CD4-positive, alpha-beta T cell treated with Interleukin-12 subunit alpha and Interleukin-12 subunit beta, for 1 hour (primary cell): ENCODE data around the gene SLC29A1.

Source experiments
- DNase-seq: peaks from one replicate; pipeline ENCODE4 v3.0.0-alpha.2; 2020

Gene SLC29A1

GRCh38 chr6:44256775-44257024, 33.3 kb downstream of the SLC29A1 start:
- peak; percentile 52 for DNase-seq

GRCh38 chr6:44257025-44257752, 33.8 kb downstream of the SLC29A1 start, which contains the start of gene SLC35B2:
Gene SLC35B2, minus strand, starts transcription at chr6:44257528. Its CDS starts 118 bp downstream, at chr6:44257410.
- peak; percentile 81 for DNase-seq

DNA sequence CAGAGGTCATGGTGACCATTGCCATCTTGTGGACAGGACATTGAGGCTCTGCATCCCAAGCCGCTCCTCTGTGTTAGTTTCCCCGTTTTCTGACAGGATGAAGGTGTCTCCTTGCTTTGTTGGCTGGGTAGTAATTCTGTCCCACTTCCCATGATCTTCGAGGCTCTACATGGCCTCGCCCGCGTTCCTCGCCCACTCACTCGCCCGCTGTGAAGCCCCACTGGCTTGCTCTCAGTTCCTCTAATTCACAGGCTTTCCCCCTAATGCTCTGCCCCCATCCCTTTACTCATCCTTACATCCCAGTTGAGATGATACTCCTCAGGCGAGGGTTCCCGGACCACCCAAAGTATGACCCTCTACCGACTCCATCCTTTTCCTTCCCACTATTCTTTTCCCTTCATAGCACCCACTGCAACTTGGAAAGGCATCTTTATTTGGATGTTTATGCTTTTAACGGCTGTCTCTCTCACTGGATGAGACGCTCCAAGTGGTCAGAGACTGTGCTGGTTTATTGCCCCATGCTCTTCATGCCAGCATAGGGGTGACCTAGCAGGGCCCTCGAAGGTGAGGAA, 34.4 kb downstream of the SLC29A1 start:
- DNase-seq = no peak

GRCh38 chr6:44258325-44258863, 35.0 kb downstream of the SLC29A1 start:
- no peak for DNase-seq

DNA sequence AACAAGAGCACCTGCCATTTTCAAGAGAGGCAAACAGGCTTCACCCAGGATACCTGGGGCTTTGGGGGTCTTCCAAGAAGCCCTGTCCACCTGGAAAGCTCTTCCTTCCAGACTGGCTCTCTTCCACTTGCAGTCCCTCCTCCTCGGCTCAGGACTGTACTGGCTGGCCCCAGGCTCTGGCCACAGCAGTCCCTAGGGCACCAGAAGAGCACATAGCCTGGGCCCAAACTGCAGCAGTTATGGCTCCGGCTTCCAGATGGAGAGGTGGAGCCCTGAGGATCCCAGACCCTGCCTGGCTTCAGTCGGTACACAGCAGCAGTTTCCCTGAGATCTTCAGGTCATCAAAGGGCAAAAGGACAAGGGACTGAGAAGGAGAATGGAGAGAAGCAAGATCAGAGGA, 35.5 kb downstream of the SLC29A1 start:
- DNase-seq = no peak

DNA sequence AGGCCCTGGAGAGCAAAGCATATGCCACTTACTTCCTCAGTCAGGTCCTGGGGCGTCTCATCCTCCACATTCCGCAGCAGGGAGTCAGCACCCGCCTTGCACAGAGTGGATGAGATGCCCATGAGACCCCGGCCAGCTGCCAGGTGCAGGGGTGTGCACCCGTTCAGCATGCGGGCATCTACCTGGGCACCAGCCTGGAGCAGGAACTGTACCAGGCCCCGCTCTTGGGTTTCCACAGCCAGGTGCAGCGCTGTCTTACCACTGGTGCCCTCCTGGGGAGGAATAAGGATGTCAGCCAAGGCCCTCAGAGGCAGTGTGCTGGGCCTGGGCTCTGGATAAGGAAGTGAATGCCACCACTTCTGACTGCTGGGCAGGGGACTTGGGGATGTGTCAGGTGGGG, 36.6 kb downstream of the SLC29A1 start:
- no peak for DNase-seq

- no peak for DNase-seq
Observed at GRCh38 chr6:44260451-44261297, 37.3 kb downstream of the SLC29A1 start.

GRCh38 chr6:44261581-44261980, 38.2 kb downstream of the SLC29A1 start:
- DNase-seq = no peak

DNA sequence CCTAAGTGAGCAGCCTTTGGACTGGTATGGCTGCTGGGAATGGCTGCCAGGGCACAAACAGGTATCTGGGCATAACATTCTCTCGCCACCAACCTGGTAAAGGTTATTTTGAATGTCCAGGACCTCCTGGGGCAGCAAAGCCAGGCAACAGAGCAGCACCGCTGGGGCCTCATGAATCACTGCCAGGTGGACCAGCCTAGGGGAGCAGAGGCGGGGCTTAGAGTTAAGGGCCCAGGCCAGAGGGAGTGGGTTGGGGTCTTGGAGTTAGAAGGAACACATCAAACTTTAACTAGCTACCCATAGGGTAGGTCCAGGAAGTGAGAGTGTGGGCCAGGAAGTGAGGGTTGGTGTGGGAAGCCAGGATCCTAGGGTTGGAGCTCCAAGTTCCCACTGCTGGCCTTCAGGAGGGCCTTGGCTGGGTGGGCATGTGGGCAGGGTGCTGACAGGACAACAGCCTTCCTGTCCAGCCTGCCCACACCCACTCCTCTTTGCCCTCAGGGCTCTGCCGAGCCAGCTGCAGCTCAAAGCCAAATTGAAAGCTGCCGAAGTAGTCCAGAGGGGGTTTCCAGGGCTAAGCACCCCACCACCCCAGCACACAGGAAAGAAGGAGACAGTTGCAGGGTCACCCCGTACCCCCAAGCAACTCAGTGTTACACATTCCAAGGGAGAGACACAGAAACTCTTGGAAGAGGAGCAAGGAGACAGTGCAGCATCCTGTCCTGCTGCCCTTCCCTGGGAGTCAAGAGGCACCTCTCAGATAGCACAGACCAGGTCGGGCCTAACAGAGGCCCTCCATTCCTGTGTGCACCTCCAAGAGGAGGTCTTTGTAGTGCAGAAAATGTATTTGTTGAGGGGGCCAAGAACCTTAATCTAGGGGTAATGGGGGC, 39.3 kb downstream of the SLC29A1 start:
- DNase-seq = no peak

DNA sequence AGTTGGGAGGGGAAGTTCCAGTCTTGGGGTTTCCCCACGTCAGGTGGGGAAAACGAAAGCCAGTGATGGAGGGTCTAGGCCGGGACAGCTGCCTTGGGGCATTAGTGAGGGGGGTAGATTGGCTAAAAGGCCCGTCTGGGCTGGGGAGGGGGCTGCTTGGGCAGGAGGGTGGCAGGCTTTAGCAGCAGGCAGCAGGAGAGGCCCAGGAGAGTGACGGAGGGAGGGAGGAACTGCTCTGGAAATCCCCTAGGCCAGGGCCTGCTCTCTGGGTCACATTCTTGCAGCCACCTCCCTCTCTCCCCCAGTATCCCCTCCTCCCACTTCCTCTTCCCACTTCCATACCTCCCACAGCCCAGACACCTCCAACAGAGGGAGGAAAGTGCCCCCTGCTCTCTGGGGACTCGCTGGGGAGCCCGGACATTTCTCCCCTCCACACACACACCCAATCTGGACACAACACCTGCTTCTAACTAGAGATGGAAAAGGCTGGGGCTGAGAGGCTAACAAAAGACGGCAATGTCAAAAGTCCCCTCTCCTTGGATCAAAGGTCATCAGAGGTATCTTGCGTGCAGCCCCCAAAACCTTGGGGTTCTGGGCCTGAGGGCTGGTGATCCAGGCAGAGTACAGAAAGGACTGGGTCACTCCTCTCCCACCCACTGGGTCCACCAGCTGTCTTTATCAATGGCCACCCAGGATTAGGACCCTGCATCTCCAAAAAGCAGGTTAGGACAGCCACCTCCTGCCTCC, 40.1 kb downstream of the SLC29A1 start:
- peak; percentile 76 for DNase-seq

DNA sequence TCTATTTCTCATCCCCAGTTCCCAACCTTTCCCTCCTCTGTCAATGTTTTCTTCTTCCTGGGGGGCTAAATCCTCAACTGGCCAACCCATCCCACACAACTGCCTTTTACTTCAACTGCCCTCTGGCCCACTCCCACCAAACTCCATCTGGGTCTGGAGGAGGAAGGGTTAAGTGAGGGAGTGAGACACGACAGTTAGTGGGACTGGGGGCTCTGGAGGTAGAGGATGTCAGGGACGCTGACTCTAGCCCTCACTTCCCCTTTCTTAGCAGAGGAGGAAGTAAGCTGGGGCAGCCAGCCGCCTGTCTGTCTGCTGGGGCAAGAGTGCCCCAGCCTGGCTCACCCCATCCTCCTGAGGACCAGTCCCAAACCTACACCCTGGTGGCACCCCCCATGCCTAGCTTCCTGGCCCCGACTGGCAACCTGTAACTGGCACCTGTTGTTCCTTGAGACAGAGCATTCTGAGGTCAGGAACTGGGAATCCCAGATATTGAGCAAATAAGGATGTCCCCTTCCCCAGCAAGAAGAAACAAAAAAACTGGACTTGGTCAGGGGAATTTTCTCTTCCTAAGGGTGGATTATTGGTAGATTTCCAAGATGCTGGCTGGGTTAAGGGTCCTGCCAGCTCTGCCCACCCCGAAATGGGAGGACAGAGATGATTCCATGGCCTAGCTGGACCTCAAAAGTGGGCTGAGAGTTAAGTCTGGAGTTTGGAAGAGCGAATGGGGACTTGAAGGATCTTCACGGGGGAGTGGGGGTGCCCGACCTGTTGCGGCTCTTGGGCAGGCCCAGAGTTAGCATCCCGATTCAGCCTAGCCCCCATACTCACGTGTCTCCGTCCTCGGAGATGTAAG, 41.0 kb downstream of the SLC29A1 start:
- DNase-seq = peak; percentile 62

- peak; percentile 97 for DNase-seq
Observed at GRCh38 chr6:44265007-44265721, 41.8 kb downstream of the SLC29A1 start, which contains the start of gene NFKBIE. Gene NFKBIE, minus strand, starts transcription at chr6:44265551. Its CDS starts 205 bp downstream, at chr6:44265346.

DNA sequence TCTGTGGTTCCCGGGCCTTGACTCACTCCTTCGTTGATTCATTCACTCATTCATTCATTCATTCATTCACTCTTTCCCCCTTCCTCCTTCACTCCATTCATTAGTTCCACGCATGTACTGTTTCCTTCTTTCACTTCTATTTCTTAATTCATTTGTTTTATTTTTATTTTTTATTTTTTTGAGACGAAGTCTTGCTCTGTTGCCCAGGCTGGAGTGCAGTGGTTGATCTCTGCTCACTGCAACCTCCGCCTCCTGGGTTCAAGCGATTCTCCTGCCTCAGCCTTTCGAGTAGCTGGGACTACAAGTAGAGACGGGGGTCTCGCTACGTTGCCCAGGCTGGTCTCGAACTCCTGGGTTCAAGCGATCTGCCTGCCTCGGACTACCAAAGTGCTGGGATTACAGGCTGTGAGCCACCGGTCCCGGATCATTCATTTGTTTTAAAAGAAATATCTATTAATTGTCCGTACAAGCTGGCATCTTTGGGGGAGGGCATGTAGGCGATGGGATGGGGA, 42.4 kb downstream of the SLC29A1 start:
- no peak for DNase-seq

GRCh38 chr6:44266347-44266746, 43.0 kb downstream of the SLC29A1 start:
- DNase-seq = no peak

DNA sequence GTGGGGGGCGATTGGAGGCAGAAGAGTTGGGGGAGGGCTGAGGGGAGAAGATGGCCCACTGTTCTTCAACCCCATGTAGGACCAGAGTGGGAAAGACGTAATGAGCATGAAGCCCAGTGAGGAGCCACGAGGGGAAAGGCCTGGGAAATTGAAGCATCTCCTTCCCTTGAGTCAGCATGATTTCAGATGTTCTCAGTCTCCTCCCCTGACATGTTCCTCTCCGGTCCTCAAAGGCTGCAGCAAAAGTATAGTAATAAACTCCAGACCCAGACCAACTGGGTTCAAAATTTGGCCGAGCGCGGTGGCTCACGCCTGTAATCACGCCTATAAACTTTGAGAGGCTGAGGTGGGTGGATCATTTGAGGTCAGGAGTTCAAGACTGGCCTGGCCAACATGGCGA, 43.9 kb downstream of the SLC29A1 start:
- no peak for DNase-seq

DNA sequence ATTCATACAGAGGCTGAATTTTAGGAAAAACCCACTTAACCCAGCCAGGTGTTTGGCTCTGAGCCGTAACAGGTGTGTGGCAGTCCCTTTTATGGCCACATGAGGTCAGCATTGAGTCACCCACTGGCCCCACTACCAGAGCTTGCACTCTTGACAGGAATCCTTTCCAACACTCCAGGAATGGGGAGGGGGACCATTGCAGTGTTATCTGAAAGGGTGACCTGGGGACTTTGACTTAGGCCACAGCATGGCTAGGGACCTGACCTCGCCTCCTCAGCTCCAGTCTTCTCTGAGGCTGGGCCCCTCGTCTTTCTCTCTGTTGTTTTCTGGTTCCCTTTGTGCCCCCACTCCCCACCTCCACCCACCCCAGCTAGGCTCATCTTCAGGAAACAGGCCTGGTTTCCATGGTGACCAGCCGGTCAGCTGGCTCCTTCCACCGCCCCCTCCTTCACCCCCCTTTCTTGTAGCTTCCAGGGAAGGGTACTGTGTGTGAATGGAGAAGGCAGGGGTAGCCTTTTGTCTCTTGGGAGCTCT, 44.8 kb downstream of the SLC29A1 start:
- DNase-seq = peak; percentile 77

DNA sequence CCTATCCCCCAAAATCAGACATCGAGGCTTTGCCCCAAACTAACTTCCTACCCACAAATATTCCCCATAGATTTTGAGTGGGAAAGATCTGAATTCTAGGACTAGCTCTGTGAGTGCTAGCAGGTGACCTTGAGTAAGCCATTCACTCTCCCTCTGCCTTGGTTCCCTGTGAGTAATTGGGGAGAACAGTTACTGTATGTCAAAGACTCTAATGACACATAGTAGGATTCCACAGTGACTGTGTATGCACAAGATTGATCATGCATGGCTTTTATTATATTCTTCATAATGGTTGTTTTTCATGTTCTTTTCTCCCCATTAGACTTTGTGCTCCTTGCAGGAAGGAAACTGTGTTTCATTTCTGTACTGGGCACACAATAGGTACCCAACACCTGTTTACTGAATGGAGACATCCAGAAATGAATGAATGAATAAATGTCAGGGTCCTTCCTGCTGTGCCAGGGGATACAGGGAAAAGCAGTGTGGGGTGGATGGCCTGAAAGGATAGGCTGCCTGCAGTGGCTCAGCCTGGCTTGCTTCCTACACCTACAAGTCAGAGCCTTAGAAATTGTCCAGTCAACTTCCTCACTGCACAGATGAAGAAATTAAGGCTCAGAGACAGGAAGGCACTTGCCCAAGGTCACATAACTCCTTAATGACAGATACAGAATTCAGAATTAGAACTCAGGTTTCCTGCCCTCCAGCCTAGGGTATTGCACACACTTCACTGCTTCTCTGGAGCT, 46.0 kb downstream of the SLC29A1 start:
- DNase-seq = no peak

- DNase-seq = no peak
Observed at GRCh38 chr6:44269921-44270525, 46.6 kb downstream of the SLC29A1 start, which contains the start of gene TMEM151B. Gene TMEM151B, plus strand, starts transcription at chr6:44270450. Its CDS starts 293 bp downstream, at chr6:44270743.
